Psoas muscle (tissue), 8 donors: Measurements from ENCODE around the gene PHF12. TPM values are rescaled to one million over a fixed set of nuclear protein-coding genes. Genes with fewer than 3 reads are reported as not detected.

Experiments used
- ATAC-seq, 4 donors: fragments of 200-7000 bp; cut with Tn5 transposase; one replicate each; pipeline ENCODE4 v1.9.1; 2020; ENCODE audit warnings: moderate library complexity in 3 of 4, mild to moderate bottlenecking in 2 of 4
- DNase-seq, 2 donors: peaks; one replicate each; pipeline ENCODE4 v3.0.0-alpha.2; 2020
- H3K27ac ChIP-seq: fragments of 200-600 bp; one replicate; pipeline ENCODE4 v1.8.0; 2022
- H3K27me3 ChIP-seq, 3 donors: fragments of 200-600 bp in 1 of 3; one replicate each; pipeline versions ENCODE4 v1.6.1 to v1.8.0; 2013 to 2022; ENCODE audit warnings: low read length in 2 of 3, mild to moderate bottlenecking in 2 of 3, moderate library complexity in 1 of 3; ENCODE audit not compliant: insufficient read depth in 3 of 3
- H3K36me3 ChIP-seq, 2 donors: fragments of 200-600 bp in 1 of 2; one replicate each; pipeline versions ENCODE4 v1.6.1 to v1.8.0; 2013 to 2022; ENCODE audit warnings: low read depth in 1 of 2, mild to moderate bottlenecking in 1 of 2, moderate library complexity in 1 of 2; ENCODE audit not compliant: insufficient read depth in 1 of 2
- H3K4me1 ChIP-seq: fragments of 200-600 bp; one replicate; pipeline ENCODE4 v1.8.0; 2022
- H3K4me3 ChIP-seq: fragments of 200-600 bp; one replicate; pipeline ENCODE4 v1.8.0; 2022; ENCODE audit warnings: mild to moderate bottlenecking
- H3K9me3 ChIP-seq: fragments of 200-600 bp; one replicate; pipeline ENCODE4 v1.8.0; 2022
- CTCF ChIP-seq: fragments of 200-600 bp; IDR thresholded peaks from one replicate; pipeline ENCODE4 v1.8.0; 2022; ENCODE audit warnings: antibody characterized with exemption
- WGBS, 3 donors: extraction: QIAGEN DNeasy Blood & Tissue Kit; methylation state at CpG; one replicate each; pipeline versions ENCODE4 v1.1.6 to v1.1.7; 2013; 5-methylcytosine and 5-hydroxymethylcytosine counted together
- intact Hi-C, 2 donors: fragments of 100-400 bp; cut with DNase I; formaldehyde crosslinking; loops; one replicate each; pipeline versions ENCODE4 v1.11.0 to v1.14.2; 2022
- polyA plus RNA-seq, 3 donors: library from polyadenylated mRNA; stranded (reverse); fragments of 200-250 nt; gene quantifications; one replicate each; pipeline ENCODE4 v1.2.3, GENCODE V29; 2013
- total RNA-seq, 4 donors: library from RNA; stranded (reverse); fragmentation: NEBNext Ultra II Directional in 2 of 4; extraction: Animal tissue kit (Norgen Biotek cat#: 25700) in 2 of 4; gene quantifications; one replicate each; pipeline versions ENCODE4 v1.2.1 to v1.2.4, GENCODE V29; 2021 to 2023
- donor health status: healthy with polysubstance abuse.
- donor health status: DM: no; HTN: no; CAD: no; lungs with moderate emphysema.
- donor health status: Bipolar disorder and iron deficiency.
- donor health status: healthy.
- donor health status: DM: yes; HTN: yes; CAD: no.
- donor health status: DM: no; HTN: no; CAD: no.
- donor health status: DM: no; HTN: no; CAD: no.
- donor health status: DM: yes; HTN: yes; CAD: no.

The PHF12 gene
- total and polyA plus RNA-seq, 7 donors = 7.3 to 28.6 (median 22.3) TPM

GRCh38 chr17:28968231-28968913, 17.1 kb upstream of the PHF12 start:
- DNase-seq = peak in 1 of 2 donors; percentile 45
- 44 to 50% (median 48%) methylated on average over 10 of the region's 10 CpGs for WGBS, 3 donors
- H3K4me1 ChIP-seq = no peaks in the 10 kb centered on the region

GRCh38 chr17:28967221-28968135, 16.2 kb upstream of the PHF12 start:
- intact Hi-C loops = loop anchor here (2.0 to 5.0 kb wide), 2 partner anchors 95 to 149 kb away; no protein-coding TSS in a partner anchor
- no peak for TF ChIP-seq CTCF
- no peak for ATAC-seq
- Histone ChIP-seq H3K27ac (no peak overlapping the region), H3K27me3 (no peaks in the 10 kb centered on the region), H3K9me3 (no peaks in the 10 kb centered on the region), H3K4me1 (no peaks in the 10 kb centered on the region), H3K4me3 (no peak overlapping the region), H3K36me3 (no peaks in the 10 kb centered on the region)
- 61 to 69% (median 68%) methylated on average over 7 of the region's 7 CpGs for WGBS, 3 donors
- no peak for DNase-seq

More at GRCh38 chr17:28968231-28968913, 17.1 kb upstream of the PHF12 start:
- Histone ChIP-seq H3K36me3 (no peaks in the 10 kb centered on the region), H3K27me3 (no peaks in the 10 kb centered on the region), H3K27ac (no peak overlapping the region), H3K9me3 (no peaks in the 10 kb centered on the region), H3K4me3 (no peak overlapping the region)
- no peak for TF ChIP-seq CTCF
- intact Hi-C loops = loop anchor here in 1 of 2 donors (5.0 kb wide), 1 partner anchor 94 kb away; no protein-coding TSS in a partner anchor
- ATAC-seq = no peak

DNA sequence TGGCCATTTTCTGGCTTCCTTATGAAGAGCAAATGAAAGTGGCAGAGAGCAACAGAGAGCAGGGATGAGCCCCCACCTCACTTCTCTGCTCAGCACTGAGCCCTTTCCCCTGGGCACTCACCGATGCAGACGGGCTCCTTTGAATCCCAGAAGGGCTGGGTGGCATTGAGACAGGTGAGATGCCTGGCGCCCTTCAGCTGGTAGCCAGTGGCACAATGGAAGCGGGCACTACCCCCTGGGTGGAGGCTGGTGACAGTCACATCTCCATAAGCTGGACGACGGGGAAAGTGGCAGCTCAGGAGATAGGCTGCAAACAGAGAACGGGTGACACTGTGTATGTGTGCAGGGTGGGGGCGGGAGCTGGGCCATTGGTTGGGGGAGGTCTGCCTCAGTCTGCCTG, 12.5 kb upstream of the PHF12 start:
- no peak for ATAC-seq
- no peak overlapping the region for H3K4me3 ChIP-seq
- no peak for TF ChIP-seq CTCF
- intact Hi-C loops = loop anchor here in 1 of 2 donors (2.0 kb wide), 1 partner anchor 153 kb away; no protein-coding TSS in a partner anchor
- DNase-seq = peak; percentile 3 to 4
- 61 to 80% (median 68%) methylated on average over 8 of the region's 8 CpGs for WGBS, 3 donors
- H3K27me3 ChIP-seq = no peaks in the 10 kb centered on the region
- no peak overlapping the region for H3K27ac ChIP-seq
- no peaks in the 10 kb centered on the region for H3K4me1 ChIP-seq
- H3K9me3 ChIP-seq = no peaks in the 10 kb centered on the region
- no peaks in the 10 kb centered on the region for H3K36me3 ChIP-seq

GRCh38 chr17:28963055-28963611, 11.8 kb upstream of the PHF12 start:
- intact Hi-C loops = no loop called here
- 36 to 66% (median 61%) methylated on average over 6 of the region's 6 CpGs for WGBS, 3 donors
- H3K27ac ChIP-seq = no peak overlapping the region
- no peak for TF ChIP-seq CTCF
- H3K4me1 ChIP-seq = no peaks in the 10 kb centered on the region
- peak in 1 of 2 donors; percentile 4 for DNase-seq
- no peaks in the 10 kb centered on the region for H3K27me3 ChIP-seq
- no peaks in the 10 kb centered on the region for H3K9me3 ChIP-seq
- ATAC-seq = no peak
- H3K36me3 ChIP-seq = no peaks in the 10 kb centered on the region
- H3K4me3 ChIP-seq = no peak overlapping the region
